RPMI7951 (cell line): ENCODE results near the gene IL4I1. TPM values are rescaled to one million over a fixed set of nuclear protein-coding genes. Genes with fewer than 3 reads are reported as not detected.

ENCODE experiments used
- DNase-seq: peaks from one replicate; pipeline ENCODE4 v3.0.0-alpha.2; 2012; ENCODE audit warnings: low read depth
- total RNA-seq: library from RNA; depleted of rRNA; stranded (reverse); fragments of >200 nt; shearing (Covaris generic); gene quantifications from 2 replicates; pipeline ENCODE4 v1.2.3, GENCODE V29; 2014; rRNA removed

The IL4I1 gene
- total RNA-seq, 1 experiment from 2014 or later = 1.3 TPM

GRCh38 chr19:49851456-49852259 is 45.0 kb downstream of the IL4I1 start:
- DNase-seq = no peak

- peak; percentile 92 for DNase-seq
These were observed 46.0 kb downstream of the IL4I1 start, which contains the start of gene PTOV1 for GRCh38 chr19:49850487-49851342. TSS of gene PTOV1 (plus strand) at chr19:49851159.

- DNase-seq = no peak
These were observed 46.5 kb downstream of the IL4I1 start for GRCh38 chr19:49850221-49850486.

- DNase-seq = no peak
These were observed 47.1 kb downstream of the IL4I1 start for GRCh38 chr19:49849433-49850220.

GRCh38 chr19:49848938-49849337 is 47.7 kb downstream of the IL4I1 start:
- DNase-seq = no peak

GRCh38 chr19:49847731-49848696 is 48.7 kb downstream of the IL4I1 start:
- DNase-seq = peak; percentile 93

GRCh38 chr19:49846408-49846807 is 50.3 kb downstream of the IL4I1 start:
- no peak for DNase-seq

GRCh38 chr19:49845414-49845813 is 51.3 kb downstream of the IL4I1 start:
- DNase-seq = no peak

- DNase-seq = no peak
These were observed 52.3 kb downstream of the IL4I1 start for GRCh38 chr19:49844138-49845095.

GRCh38 chr19:49843265-49843664 is 53.4 kb downstream of the IL4I1 start:
- no peak for DNase-seq

- DNase-seq = no peak
These were observed 55.9 kb downstream of the IL4I1 start for GRCh38 chr19:49840736-49841249.

- no peak for DNase-seq
These were observed 56.4 kb downstream of the IL4I1 start for GRCh38 chr19:49840321-49840720.

GRCh38 chr19:49839713-49840112 is 57.0 kb downstream of the IL4I1 start:
- no peak for DNase-seq

Other genes with a start within 250 kb of the IL4I1 start
- gene IRF3, start 231.0 kb downstream of the IL4I1 start, total RNA-seq = 58.4 and 87.0 TPM in 2 replicates
- 19.7 and 26.8 TPM in 2 replicates for gene BCL2L12, start 231.0 kb downstream of the IL4I1 start, total RNA-seq
- 334 and 387 TPM in 2 replicates for gene PRMT1, start 219.6 kb downstream of the IL4I1 start, total RNA-seq
- gene ADM5, start 207.3 kb downstream of the IL4I1 start, total RNA-seq = 0.72 and 0.78 TPM in 2 replicates
- gene CPT1C, start 205.8 kb downstream of the IL4I1 start, total RNA-seq = 18.3 and 21.8 TPM in 2 replicates
- not detected in 2 replicates for gene TSKS, start 133.6 kb downstream of the IL4I1 start, total RNA-seq
- 51.8 and 65.5 TPM in 2 replicates for gene AP2A1, start 129.9 kb downstream of the IL4I1 start, total RNA-seq
- 33.7 and 34.5 TPM in 2 replicates for gene FUZ, start 83.6 kb downstream of the IL4I1 start, total RNA-seq
- gene MED25, start 78.6 kb downstream of the IL4I1 start, total RNA-seq = 22.9 and 29.3 TPM in 2 replicates
- gene PTOV1, start 45.7 kb downstream of the IL4I1 start, total RNA-seq = 89.9 and 100 TPM in 2 replicates
- gene PNKP, start 29.3 kb downstream of the IL4I1 start, total RNA-seq = 22.7 and 29.7 TPM in 2 replicates
- 10.8 and 15.3 TPM in 2 replicates for gene AKT1S1, start 19.5 kb downstream of the IL4I1 start, total RNA-seq
- gene TBC1D17, start 19.2 kb downstream of the IL4I1 start, total RNA-seq = 10.3 and 12.3 TPM in 2 replicates
- 9.5 and 11.6 TPM in 2 replicates for gene ATF5, start 32.3 kb upstream of the IL4I1 start, total RNA-seq
- 51.0 and 69.7 TPM in 2 replicates for gene NUP62, start 32.6 kb upstream of the IL4I1 start, total RNA-seq
- not detected in 2 replicates for gene SIGLEC11, start 64.3 kb upstream of the IL4I1 start, total RNA-seq
- gene VRK3, start 128.5 kb upstream of the IL4I1 start, total RNA-seq = 26.2 and 41.7 TPM in 2 replicates
- 14.2 and 19.1 TPM in 2 replicates for gene ZNF473, start 129.1 kb upstream of the IL4I1 start, total RNA-seq